GM13977 (cell line): ENCODE results near the gene KCNK7.

Experiments
- DNase-seq: peaks from one replicate; pipeline ENCODE4 v3.0.0; 2012; ENCODE audit warnings: low spot score
- CTCF ChIP-seq: IDR thresholded peaks from 2 replicates; pipeline ENCODE4 v1.5.1; 2012; ENCODE audit warnings: mild to moderate bottlenecking, control low read depth; ENCODE audit not compliant: insufficient read depth; ENCODE audit errors: extremely low read depth, missing control alignments
- in situ Hi-C: fragments of 300-500 bp; cut with MboI; formaldehyde crosslinking; loops from one replicate; pipeline ENCODE4 v1.12.0; 2022; ENCODE audit warnings: low sequenced_read_pairs, low pct_unique_long_range_greater_than_20kb, mixed read lengths, inconsistent platforms; ENCODE audit not compliant: unreplicated experiment

Gene KCNK7

GRCh38 chr11:65604258-65604657 is 8.7 kb upstream of the KCNK7 start:
- in situ Hi-C loops = no loop called here
- no peak for TF ChIP-seq CTCF
- no peak for DNase-seq

GRCh38 chr11:65599955-65600246 is 4.3 kb upstream of the KCNK7 start:
- in situ Hi-C loops = no loop called here
- no peak for DNase-seq
- TF ChIP-seq CTCF = no peak

- no peak for TF ChIP-seq CTCF
- no peak for DNase-seq
- in situ Hi-C loops = no loop called here
Observed at GRCh38 chr11:65599216-65599954, 3.8 kb upstream of the KCNK7 start.

- in situ Hi-C loops = no loop called here
- TF ChIP-seq CTCF = no peak
- DNase-seq = no peak
Observed at GRCh38 chr11:65598258-65598699, 2.7 kb upstream of the KCNK7 start.

GRCh38 chr11:65596520-65596919 is 920 bp upstream of the KCNK7 start:
- TF ChIP-seq CTCF = no peak
- no peak for DNase-seq
- in situ Hi-C loops = no loop called here

- in situ Hi-C loops = no loop called here
- DNase-seq = no peak
- no peak for TF ChIP-seq CTCF
Observed at GRCh38 chr11:65595131-65595530, 469 bp downstream of the KCNK7 start.
